GM23338 (cell line): Measurements from ENCODE around the gene IL31. TPM values are rescaled to one million over a fixed set of nuclear protein-coding genes. Genes with fewer than 3 reads are reported as not detected.

ENCODE experiments used
- ATAC-seq: fragments of 200-7000 bp; cut with Tn5 transposase; 3 replicates; pipeline ENCODE4 v1.9.1; 2020
- DNase-seq: peaks from one replicate; pipeline ENCODE4 v3.0.0-alpha.2; 2015; ENCODE audit warnings: low spot score
- H2AFZ ChIP-seq: fragments of 200-600 bp; sonication (generic); 2 replicates; pipeline ENCODE4 v1.8.0; 2016; ENCODE audit warnings: antibody characterized with exemption, mild to moderate bottlenecking, moderate library complexity
- H3F3A ChIP-seq: fragments of 200-600 bp; sonication (generic); replicated peaks from 2 replicates; pipeline ENCODE4 v1.8.0; 2017; ENCODE audit warnings: antibody characterized with exemption, mixed run types, low read depth
- H3K27ac ChIP-seq: fragments of 200-600 bp; sonication (generic); 2 replicates; pipeline ENCODE4 v1.6.1; 2016; ENCODE audit warnings: low read depth
- H3K27me3 ChIP-seq: fragments of 200-600 bp; sonication (generic); 2 replicates; pipeline ENCODE4 v1.8.0; 2016; ENCODE audit warnings: mild to moderate bottlenecking, mixed run types, moderate library complexity; ENCODE audit not compliant: insufficient read depth
- H3K36me3 ChIP-seq: fragments of 200-600 bp; sonication (generic); 2 replicates; pipeline ENCODE4 v1.8.0; 2016; ENCODE audit warnings: mild to moderate bottlenecking; ENCODE audit not compliant: insufficient read depth
- H3K4me1 ChIP-seq: fragments of 200-600 bp; sonication (generic); 2 replicates; pipeline ENCODE4 v1.8.0; 2016; ENCODE audit warnings: mild to moderate bottlenecking, moderate library complexity; ENCODE audit not compliant: insufficient read depth
- H3K4me2 ChIP-seq: fragments of 200-600 bp; sonication (generic); 2 replicates; pipeline ENCODE4 v1.7.1; 2017; ENCODE audit warnings: mixed run types
- H3K4me3 ChIP-seq: fragments of 200-600 bp; sonication (generic); 2 replicates; pipeline ENCODE4 v1.6.1; 2016; ENCODE audit warnings: mixed run types
- H3K79me2 ChIP-seq: fragments of 200-600 bp; sonication (generic); replicated peaks from 2 replicates; pipeline ENCODE4 v1.8.0; 2017; ENCODE audit warnings: mild to moderate bottlenecking; ENCODE audit not compliant: insufficient read depth
- H3K9me2 ChIP-seq: fragments of 200-600 bp; sonication (generic); 2 replicates; pipeline ENCODE4 v1.8.0; 2017; ENCODE audit not compliant: insufficient read depth
- H4K20me1 ChIP-seq: fragments of 200-600 bp; sonication (generic); replicated peaks from 2 replicates; pipeline ENCODE4 v1.8.0; 2017; ENCODE audit warnings: mild to moderate bottlenecking; ENCODE audit not compliant: insufficient read depth
- H3K27ac Mint-ChIP-seq: 2 replicates; pipeline ENCODE4 v1.8.0; 2020; ENCODE audit warnings: inconsistent platforms, mild to moderate bottlenecking, moderate library complexity, mixed read lengths
- H3K27me3 Mint-ChIP-seq: 3 replicates; pipeline ENCODE4 v1.8.0; 2022; ENCODE audit warnings: low read depth, mild to moderate bottlenecking, moderate library complexity, mixed read lengths, inconsistent platforms; ENCODE audit not compliant: insufficient read depth, poor library complexity
- H3K36me3 Mint-ChIP-seq: 3 replicates; pipeline ENCODE4 v1.8.0; 2021; ENCODE audit warnings: low read depth, mild to moderate bottlenecking, inconsistent platforms, moderate library complexity, mixed read lengths
- H3K4me1 Mint-ChIP-seq: 3 replicates; pipeline ENCODE4 v1.8.0; 2020; ENCODE audit warnings: mild to moderate bottlenecking, inconsistent platforms, mixed read lengths
- H3K4me3 Mint-ChIP-seq: 3 replicates; pipeline ENCODE4 v1.8.0; 2021; ENCODE audit warnings: moderate library complexity, mild to moderate bottlenecking, inconsistent platforms, mixed read lengths
- H3K9me3 Mint-ChIP-seq: 3 replicates; pipeline ENCODE4 v1.8.0; 2020; ENCODE audit warnings: moderate library complexity, mild to moderate bottlenecking, inconsistent platforms, mixed read lengths
- CREB1 ChIP-seq: fragments of 250-450 bp; sonication (Bioruptor Pico); IDR thresholded peaks from 2 replicates; pipeline ENCODE4 v1.5.0; 2020; ENCODE audit warnings: low read depth, mild to moderate bottlenecking, moderate library complexity
- CTCF ChIP-seq, 2 experiments: fragments of 200-600 bp in 1 of 2; sonication (generic) in 1 of 2; conservative IDR thresholded peaks; 2 replicates each; pipeline versions ENCODE4 v1.5.1 to v1.6.1; 2016 to 2017; ENCODE audit warnings: antibody characterized with exemption in 2 of 2, low read depth in 2 of 2, mild to moderate bottlenecking in 2 of 2, moderate library complexity in 1 of 2
- EZH2phosphoT487 ChIP-seq: fragments of 200-600 bp; sonication (generic); IDR thresholded peaks from one replicate; pipeline ENCODE4 v1.8.1; 2018; ENCODE audit warnings: antibody characterized with exemption; ENCODE audit not compliant: unreplicated experiment
- JUNB ChIP-seq: IDR thresholded peaks from one replicate; pipeline ENCODE4 v1.6.1; 2016; ENCODE audit warnings: antibody characterized with exemption; ENCODE audit not compliant: unreplicated experiment
- NANOG ChIP-seq: IDR thresholded peaks from 2 replicates; pipeline ENCODE4 v1.6.1; 2016; ENCODE audit warnings: antibody characterized with exemption, borderline replicate concordance
- POLR2AphosphoS5 ChIP-seq: IDR thresholded peaks from 2 replicates; pipeline ENCODE4 v1.6.1; 2016; ENCODE audit warnings: antibody characterized with exemption, low read depth
- ZNF114 ChIP-seq: fragments of 250-450 bp; sonication (Bioruptor Pico); IDR thresholded peaks from 2 replicates; pipeline ENCODE4 v1.5.0; 2020; ENCODE audit warnings: mild to moderate bottlenecking, moderate library complexity
- ZNF462 ChIP-seq: fragments of 250-450 bp; sonication (Bioruptor Pico); IDR thresholded peaks from 2 replicates; pipeline ENCODE4 v1.5.0; 2020; ENCODE audit warnings: mild to moderate bottlenecking, moderate library complexity
- polyA plus RNA-seq: library from polyadenylated mRNA; unstranded; fragments of >200 nt; fragmentation: Nextera tagmentation; extraction: Ambion mirVana; gene quantifications from 2 replicates; pipeline ENCODE4 v1.2.1, GENCODE V29; 2016
- total RNA-seq: library from RNA; depleted of rRNA; stranded (reverse); fragments of >200 nt; shearing (Covaris generic); gene quantifications from 2 replicates; pipeline ENCODE4 v1.2.3, GENCODE V29; 2014
- TF ChIP-seq, protein P1 (sequence below): IDR thresholded peaks from 2 replicates; pipeline ENCODE4 v1.6.1; 2016; ENCODE audit warnings: antibody characterized with exemption

Gene IL31
- total and polyA plus RNA-seq, 2 experiments from 2014 or later, result not detected

GRCh38 chr12:122187466-122187865, 13.4 kb upstream of the IL31 start:
- ATAC-seq (peak; percentile 12), DNase-seq (peak; percentile 64)
- Histone ChIP-seq H3K27ac (no peak overlapping the region), H3K4me2 (no peak overlapping the region), H3K36me3 (no peaks in the 10 kb centered on the region), H3F3A (no peaks in the 10 kb centered on the region), H2AFZ (peak overlapping the region; percentile 91), H3K79me2 (no peaks in the 10 kb centered on the region), H3K9me2 (no peaks in the 10 kb centered on the region), H4K20me1 (no peaks in the 10 kb centered on the region), H3K4me3 (no peak overlapping the region), H3K4me1 (no peaks in the 10 kb centered on the region), H3K27me3 (peaks cover 16% of the 10 kb centered on the region)
- Mint-ChIP-seq H3K27ac (no peak overlapping the region), H3K4me1 (peaks cover 6% of the 10 kb centered on the region; the same call in 2 of the 3 replicates), H3K4me3 (no peak overlapping the region), H3K36me3 (no peaks in the 10 kb centered on the region), H3K27me3 (peaks cover 19% of the 10 kb centered on the region), H3K9me3 (no peaks in the 10 kb centered on the region)
- TF ChIP-seq EZH2phosphoT487 (no peak), JUNB (no peak), NANOG (no peak), ZNF114 (CRISPR knock-in tag) (no peak), CTCF (conservative IDR thresholded peaks at IDR 0.05; ENCODE audit: low read depth in 2 of 2) (no peak), ZNF462 (no peak), CREB1 (CRISPR knock-in tag) (no peak), POLR2AphosphoS5 (no peak)
- TF ChIP-seq, protein P1, sequence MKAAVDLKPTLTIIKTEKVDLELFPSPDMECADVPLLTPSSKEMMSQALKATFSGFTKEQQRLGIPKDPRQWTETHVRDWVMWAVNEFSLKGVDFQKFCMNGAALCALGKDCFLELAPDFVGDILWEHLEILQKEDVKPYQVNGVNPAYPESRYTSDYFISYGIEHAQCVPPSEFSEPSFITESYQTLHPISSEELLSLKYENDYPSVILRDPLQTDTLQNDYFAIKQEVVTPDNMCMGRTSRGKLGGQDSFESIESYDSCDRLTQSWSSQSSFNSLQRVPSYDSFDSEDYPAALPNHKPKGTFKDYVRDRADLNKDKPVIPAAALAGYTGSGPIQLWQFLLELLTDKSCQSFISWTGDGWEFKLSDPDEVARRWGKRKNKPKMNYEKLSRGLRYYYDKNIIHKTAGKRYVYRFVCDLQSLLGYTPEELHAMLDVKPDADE, result no peak
